Ramos (cell line): ENCODE data around the gene TBXA2R.

Source experiments
- in situ Hi-C: fragments of 300-500 bp; cut with MboI; formaldehyde crosslinking; loops from one replicate; pipeline ENCODE4 v1.14.3; 2022; ENCODE audit warnings: low sequenced_read_pairs; ENCODE audit not compliant: unreplicated experiment

The TBXA2R gene

DNA sequence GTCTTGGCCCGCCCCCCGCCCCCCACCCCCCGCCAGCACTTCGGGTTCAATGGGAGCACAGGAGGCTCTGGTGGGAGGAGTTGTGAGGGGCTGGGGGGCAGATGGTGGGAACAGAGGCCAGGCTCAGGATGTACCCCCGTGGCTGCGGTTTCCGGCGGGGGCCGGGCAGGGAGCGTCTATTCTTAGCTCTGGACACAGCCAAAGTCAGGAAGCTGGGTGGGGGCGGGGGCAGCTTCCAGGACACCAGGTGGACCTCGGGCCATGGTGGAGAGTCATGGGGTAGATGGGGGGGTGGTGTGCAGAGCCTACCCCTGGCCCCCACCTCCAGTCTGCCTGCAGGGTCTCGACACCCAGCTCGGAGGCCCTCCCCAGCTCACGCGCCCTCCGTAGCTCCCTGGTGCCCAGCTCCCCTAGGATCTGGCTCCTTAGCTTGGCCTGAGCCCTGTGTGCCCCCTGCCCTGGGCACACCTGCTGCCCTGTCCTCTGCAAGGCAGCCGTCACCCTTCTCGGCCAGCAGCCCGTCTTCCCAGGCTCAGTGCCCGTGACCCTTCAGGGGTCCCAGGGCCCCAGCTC, 2.2 kb upstream of the TBXA2R start:
- in situ Hi-C loops: no loop called here

DNA sequence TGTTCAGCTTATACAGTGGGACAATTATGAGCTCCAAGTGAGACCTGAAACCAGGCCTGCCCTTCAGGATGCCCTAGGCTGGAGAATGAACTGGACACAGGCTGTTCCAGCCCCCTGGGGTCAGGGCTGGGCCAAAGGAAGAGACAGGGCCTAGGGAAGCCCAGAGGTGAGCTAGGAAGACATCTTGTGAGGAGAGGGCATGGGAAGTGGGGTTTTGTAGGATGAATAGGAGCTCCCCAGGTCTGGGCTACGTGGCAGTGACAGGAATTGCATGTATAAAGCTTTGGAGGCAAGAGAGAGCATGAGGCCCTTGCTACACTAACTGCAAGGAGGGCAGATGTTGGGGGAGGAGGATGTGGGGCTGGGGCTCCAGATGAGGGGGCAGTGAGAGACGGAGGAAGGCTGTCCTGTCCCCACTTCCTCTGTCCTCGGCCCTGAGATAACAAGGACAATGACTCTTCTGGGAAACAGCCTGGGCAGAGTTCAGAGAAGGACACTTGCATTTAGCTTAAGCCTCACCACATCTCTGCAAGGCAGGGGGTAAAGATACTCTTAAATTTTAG, 1.5 kb upstream of the TBXA2R start:
- in situ Hi-C loops: no loop called here

DNA sequence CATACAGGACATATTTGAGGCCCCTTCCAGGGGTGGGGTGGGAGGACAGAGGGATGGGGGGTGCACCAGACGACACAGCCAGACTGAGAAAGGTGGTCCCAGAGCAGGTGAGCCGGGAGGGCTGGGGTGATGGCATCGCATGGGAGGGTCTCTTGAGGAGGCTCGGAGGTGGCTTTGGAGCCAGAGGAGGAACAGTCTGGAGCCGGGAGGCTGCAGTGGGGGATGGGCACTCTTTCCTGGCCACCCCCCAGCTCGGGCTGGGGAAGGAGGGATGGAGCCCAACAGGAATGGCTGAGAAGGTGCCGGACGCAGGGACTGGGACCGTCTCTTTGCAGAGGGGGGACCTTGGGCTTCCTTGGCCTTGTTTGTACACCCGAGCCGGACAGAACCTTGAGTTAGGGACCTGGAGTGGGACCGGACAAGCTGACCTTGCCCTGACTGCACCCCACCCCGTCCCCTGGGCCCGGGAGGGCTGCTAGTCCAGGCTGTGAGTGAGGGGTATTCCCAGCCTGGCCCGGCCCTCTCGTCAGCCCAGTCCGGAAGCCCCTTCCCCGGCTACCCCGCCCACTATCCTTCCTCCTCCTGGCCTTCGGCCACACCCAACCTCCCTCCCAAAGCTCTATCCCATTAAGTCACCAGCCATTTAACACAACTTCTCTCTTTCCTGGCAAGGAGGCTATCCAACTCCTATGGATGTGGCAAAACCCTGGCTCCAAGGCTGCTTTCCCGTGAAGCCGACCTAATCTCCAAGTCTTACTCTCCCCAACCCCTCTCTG, 816 bp upstream of the TBXA2R start:
- in situ Hi-C loops: no loop called here

DNA sequence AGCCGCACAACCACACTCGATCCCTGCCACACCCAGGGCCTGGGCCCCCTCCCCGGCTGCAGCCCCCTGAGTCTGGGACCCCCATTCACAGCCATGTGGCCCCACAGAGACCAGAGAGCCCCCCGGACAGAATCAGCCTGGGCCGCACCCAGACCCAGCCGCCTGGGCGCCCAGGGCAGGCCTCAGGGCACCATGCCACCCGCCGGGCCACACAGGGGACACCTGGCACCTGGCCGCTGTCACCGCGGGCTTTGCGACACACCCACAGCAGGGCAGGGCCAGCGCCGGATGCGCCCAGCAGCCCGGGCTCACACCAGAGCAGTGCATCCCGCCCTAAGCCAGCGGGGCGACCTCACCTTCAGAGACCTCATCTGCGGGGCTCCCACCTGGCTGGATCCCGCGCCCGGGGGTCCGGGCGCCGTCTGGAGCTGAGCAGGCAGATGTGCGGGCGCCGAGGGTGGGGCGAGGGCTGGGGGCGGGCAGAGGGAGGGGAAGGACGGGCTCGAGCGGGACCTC, 443 bp downstream of the TBXA2R start:
- in situ Hi-C loops: no loop called here

DNA sequence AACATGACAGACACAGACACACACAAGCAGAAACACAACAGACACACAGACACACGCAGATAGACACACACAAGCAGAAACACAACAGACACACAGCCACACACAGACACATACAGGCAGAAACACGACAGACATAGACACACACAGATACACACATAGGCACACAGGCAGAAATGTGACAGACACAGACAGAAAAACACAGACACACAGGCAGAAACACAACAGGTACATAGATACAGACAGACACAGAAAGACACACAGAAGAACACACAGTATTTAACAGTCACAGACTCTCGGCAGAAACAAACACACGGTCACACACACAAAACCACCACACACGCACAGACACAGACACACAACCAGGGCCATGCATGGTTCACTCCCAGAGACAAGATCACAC, 905 bp downstream of the TBXA2R start:
- in situ Hi-C loops: no loop called here

DNA sequence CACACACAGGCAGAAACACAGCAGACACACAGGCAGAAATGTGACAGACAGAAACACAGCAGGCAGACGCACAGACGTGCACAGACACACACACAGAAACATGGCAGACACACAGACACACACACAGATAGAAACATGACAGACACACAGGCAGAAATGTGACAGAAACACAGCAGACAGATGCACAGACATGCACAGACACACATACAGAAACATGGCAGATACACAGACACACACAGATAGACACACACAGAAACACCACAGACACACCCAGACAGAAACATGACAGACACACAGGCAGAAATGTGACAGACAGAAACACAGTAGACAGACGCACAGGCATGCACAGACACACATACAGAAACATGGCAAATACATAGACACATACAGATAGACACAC, 1.3 kb downstream of the TBXA2R start:
- in situ Hi-C loops: no loop called here

DNA sequence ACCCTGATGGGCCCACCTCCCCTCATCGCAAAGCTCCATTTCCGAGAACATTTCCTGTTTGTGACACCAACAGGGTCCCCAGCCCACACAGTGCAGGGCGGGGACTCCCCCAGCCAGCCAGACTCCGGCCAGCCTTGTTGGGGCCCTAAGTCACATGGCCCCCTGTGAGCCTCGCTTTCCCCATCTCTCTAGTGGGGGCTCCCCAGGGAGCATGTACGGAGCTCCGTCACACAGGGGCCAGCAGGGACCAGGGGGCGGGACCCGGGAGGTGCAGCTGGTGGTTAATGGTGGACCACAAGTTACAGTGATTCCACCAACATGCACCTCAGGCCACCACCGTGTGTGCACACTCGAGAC, 1.7 kb downstream of the TBXA2R start:
- in situ Hi-C loops: no loop called here

DNA sequence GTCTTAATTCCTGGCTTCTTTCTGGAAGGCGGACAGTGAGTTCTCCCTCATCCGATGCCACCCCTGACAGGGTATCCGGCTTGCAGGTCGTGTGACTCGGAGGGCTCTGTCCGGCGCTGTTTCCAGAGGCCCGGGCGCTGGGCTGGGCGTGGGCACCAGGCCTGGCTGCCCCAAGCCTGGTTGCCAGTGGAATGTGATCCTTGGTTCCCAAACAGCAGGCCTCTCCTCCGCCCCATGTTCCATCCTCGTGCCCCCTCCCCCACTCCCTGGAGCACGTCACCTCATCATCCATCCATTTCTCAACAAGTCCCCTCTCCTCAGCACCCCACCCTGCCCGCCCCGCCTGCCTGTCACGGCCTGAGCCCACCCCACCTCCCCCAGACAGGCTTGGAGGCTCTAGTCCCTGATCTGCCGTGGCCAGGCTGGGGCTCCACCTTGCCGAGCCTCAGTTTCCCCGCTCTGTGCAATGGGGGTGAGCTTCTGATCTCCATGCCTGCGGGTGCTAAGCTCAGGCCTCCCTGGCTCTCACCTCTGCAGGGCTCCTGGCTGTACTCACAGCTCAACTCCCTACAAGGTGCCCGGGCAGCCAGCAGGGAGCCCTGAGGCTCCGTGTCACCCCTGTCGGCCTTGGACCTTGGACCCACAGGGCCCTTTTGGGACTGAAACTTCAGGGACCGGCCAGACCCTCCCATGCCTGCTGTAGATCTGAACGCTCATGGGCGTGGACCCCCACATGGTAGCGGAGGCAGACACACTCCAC, 2.3 kb downstream of the TBXA2R start:
- in situ Hi-C loops: no loop called here

DNA sequence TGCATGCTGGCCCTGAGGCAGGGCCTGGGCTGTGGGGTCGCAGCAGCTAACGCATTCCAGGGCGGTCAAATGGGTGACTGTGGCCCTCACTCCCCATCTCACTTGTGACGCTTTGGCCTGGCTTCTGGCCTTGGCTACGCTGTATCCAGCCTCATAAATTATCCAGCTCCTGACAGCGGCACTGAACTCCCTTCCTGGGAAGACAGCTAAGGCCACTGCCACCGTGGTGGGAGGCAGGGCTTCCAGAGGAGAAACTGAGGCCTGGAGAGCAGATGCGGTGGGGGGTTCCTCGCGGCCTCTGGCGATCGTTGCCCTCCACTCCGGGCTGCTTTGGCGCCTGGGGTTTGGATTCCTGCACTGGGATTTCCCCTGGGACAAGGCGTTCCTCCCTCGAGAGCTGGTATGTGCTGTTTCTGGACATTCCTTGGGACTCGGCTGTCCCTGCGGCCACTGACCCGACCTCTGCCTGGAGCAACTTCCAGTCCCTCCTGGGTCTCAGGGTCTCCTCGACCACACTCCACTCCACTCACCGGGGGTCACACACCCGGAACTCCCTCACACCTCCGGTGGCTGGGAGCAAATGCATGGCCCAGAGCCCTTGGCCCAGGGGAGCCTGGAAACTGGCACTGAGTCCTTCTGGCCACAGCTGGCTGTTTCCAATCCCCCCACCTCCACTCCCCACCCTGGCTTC, 3.4 kb downstream of the TBXA2R start:
- in situ Hi-C loops: no loop called here

DNA sequence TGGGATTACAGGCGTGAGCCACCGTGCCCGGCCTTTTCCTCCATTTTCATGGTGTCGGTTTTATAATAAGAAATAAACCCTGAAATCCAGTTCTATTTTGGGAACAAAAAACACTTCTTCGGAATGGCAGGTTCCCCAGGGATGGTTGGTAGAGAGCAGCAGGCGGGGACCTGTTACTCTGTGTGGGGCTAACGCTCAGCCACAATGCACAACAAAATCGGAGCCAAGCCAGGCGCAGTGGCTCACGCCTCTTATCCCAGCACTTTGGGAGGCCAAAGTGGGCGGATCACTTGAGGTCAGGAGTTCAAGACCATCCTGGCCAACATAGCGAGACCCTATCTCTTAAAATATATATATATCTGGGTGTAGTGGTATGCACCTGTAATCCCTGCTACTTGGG, 5.7 kb downstream of the TBXA2R start:
- in situ Hi-C loops: no loop called here

DNA sequence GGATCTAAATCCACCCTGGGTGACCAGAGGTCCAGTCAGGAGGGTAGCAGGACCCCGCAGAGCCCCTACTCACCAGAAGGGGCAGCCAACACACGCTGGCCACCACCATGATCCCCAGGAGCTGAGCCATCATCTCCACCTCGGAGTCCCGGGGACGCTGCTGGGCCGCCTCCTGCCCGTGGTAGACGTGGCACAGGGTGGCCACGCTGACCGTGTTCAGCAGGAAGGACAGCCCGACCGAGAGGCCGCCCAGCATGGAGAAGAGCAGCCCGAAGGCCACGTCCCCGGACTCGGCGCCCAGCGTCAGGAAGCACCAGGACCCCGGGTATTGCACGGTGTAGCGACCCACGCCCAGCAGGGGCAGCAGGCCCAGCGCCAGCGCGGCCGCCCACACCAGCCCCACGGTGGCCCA, 6.9 kb downstream of the TBXA2R start:
- in situ Hi-C loops: no loop called here

DNA sequence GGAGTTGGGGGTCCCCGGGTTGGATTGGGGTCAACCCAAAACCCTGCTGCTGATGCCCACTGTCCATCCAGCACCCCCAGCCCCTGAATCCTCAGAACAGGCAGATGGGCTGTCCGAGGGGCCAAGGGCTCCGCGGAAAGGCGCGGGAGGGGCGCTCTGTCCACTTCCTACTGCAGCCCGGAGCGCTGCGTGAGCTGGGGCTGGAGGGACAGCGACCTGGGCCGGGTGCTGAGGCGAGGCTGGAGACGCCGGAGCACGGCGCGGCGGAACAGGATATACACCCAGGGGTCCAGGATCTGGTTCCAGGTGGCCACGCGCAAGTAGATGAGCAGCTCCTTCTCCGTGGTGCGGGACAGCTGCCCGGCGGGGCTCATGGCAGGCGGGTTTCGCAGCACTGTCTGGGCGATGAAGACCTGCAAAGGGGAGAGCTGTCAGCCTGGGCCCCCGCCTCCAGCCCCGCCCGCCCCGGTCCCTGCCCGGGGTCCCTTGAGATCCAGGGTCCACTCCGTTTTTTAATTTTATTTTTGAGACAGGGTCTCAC, 11.1 kb downstream of the TBXA2R start:
- in situ Hi-C loops: no loop called here

DNA sequence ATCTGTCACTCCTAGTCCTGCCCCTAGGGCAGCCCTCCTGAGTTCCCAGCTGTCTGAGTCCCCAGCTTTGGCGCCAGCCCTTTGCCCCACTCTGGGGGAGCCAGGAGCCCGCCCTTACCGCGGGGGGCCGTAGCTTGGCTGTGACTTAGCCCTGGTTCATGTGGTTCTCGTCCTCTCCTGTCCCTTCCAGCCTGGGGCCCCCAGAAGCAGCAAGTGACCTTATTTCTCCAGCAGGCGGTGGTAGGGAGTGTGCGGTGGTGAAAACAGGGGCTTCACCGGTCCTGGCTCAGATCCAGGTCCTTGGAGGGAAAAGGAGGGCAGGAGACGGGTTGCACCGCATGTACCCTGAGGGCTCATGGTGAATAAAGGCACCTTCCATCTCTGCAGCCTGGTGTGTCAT, 13.5 kb downstream of the TBXA2R start:
- in situ Hi-C loops: no loop called here

DNA sequence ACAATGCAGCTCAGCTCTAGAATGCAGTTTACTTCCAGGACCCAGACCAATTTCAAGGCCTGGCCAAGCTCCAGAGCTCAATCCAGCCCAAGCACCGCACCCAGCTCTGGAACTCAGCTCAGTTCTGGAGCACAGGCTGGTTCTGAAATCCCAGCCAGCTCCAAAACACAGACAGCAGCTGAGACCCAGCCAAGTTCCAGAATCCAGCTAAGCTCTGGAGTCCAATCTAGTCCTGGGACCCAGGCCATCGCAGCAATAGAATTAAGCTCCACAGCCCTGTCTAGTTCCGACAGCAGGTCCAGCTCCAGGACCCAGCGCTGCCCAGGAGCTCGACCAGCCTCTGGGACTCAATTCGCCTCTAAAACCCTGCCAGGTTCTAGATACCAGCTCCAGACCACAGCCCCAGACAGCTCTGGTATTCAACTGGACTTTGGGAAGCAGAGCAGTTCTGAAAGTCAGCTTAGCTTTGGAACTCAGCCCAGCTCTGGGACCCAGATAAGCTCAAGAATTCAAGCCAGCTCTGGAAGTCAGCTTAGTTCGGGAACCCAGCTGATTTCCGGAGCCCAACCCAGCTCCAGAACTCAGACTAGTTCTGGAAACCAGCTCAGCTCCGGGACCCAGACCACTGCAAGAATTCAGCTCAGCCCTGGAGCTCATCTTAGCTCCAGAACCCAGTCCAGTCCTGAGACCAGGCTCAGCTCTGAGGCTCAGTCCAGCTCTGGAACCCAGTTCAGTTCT, 14.6 kb downstream of the TBXA2R start:
- in situ Hi-C loops: no loop called here

DNA sequence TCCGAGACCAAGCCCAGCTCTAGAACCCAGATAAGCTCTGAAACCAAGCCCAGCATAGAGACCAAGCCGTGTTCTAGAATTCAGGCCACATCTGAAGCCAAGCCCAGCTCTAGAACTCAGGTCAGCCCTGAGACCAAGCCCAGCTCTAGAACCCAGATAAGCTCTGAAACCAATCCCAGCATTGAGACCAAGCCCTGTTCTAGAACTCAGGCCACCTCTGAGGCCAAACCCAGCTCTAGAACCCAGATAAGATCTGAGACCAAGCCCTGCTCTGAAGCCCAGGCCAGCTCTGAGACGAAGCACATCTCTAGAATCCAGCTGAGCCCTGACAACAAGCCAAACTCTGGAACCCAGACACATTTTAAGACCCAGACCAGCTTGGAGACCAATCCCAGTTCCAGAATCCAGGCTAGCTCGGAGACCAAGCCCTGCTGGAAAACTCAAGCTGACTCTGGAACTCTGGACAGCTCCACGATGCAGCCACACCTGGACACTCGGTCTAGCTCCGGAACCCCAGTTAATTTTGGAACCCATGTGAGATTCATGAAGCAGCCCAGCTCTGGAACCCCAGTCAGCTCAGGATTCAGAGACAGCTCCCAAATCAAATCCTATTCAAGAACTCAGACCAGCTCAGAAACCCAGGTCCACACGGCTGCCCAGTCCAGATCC, 15.6 kb downstream of the TBXA2R start:
- in situ Hi-C loops: no loop called here

DNA sequence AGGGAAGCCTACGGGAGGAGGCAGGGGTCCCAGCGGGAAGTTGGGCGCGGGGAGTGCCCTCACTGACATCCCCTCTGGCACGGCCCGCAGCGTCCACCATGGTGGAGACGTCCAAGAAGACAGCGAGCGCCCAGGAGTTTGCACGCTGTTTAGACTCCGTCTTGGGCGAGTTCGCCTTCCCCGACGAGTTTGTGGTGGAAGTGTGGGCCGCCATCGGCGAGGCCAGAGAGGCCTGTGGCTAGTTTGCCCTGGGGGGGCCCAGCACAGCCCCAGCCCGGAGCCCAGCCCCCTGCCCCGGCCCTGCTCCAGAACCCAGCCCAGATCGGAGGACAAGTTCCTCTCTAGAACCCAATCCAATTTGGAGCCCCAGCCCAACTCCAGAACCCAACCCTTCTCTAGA, 16.7 kb downstream of the TBXA2R start:
- in situ Hi-C loops: no loop called here

DNA sequence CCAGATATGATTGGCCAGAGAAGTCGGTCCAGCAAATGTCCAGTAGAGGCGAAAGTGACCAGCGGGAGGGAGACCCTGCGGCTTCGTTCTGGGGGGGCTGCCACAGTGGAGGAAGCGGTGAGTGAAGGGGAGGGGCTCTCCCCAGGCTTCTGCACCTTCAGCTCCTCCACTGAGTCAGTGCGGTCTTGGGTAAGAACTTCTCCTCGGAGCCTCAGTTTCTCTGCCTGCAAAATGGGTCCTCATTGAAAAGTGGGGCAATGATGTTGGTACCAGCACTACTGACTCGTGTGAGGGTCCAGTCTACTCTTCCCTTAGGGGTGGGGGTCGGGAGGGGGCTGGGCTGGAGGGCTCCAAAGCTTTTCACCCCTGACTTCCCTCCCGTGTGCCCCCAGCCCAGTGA, 17.2 kb downstream of the TBXA2R start:
- in situ Hi-C loops: no loop called here

DNA sequence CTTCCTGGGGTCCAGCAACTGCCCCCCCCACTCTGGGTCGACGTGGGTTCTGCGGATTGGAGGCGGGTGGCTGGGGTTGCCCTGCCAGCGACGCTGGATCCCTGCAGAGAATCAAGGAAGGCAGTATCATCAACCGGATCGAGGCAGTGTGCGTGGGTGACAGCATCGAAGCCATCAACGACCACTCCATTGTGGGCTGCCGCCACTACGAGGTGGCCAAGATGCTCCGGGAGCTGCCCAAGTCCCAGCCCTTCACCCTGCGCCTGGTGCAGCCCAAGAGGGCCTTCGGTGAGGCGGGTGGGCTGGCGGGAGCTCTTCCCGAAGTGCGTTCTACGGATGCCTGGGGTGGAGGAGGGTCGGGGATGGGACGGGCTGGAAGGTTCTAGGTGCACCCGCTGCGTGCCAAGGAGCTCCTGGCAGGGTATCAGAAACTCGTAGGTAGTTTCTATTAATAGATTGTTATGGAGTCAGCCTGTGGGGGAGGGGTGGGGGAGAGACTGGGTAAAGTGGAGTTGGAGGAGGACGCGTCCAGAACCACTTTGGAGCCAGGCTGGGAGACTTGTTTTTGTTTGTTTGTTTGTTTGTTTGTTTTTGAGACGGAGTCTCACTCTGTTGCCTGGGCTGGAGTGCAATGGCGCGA, 19.8 kb downstream of the TBXA2R start:
- in situ Hi-C loops: no loop called here
